ENCODE results near the gene ANGPTL7. TPM values are rescaled to one million over a fixed set of nuclear protein-coding genes. Genes with fewer than 3 reads are reported as not detected.

The ANGPTL7 gene
- total and polyA plus RNA-seq, 2 of the 8 experiments (the other 6 are each of a cell fraction or from before 2014, with no cell fraction given): not detected

DNA sequence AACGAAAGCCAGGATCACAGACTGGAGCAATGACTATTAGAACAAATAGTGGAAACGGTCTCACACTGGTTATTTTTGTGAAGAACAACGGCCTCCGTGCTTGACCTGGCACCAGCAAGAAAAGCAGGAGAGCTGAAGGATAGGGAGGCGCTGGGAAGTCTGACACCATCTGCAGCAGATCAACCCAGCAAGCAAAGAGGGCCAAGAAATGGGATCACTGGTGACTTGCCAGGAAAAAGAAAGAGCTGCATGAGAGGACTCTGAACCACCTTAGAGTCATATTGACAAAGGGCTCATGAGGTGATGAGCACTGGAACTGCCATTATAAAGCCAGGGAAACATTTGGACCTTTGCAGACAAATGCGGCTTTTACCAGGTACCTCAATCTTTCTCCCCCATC, 48.2 kb downstream of the ANGPTL7 start:
- H3K18ac ChIP-seq (ENCODE audit: extremely low read depth, low read length): no peak overlapping the region
- no peaks in the 10 kb centered on the region for H3K79me2 ChIP-seq (ENCODE audit: control insufficient read depth in 1 of 2, insufficient read depth in 2 of 2, low read length in 2 of 2)
- ChIA-PET POLR2A (ENCODE audit: partially characterized antibody) (interaction anchor here (1.0 kb wide), 1 partner anchor 54 kb away, joined by 3 read pairs; no protein-coding TSS in a partner anchor), CTCF (ENCODE audit: partially characterized antibody) (interaction anchor here (1.3 to 1.5 kb wide), 2 partner anchors 10 to 199 kb away, joined by 3 to 4 read pairs; no protein-coding TSS in a partner anchor)
- no peaks in the 10 kb centered on the region for H3K4me1 ChIP-seq (replicated peaks in 1 of 4; ENCODE audit: control insufficient read depth in 3 of 4, insufficient read depth in 4 of 4, low read length in 3 of 4)
- WGBS, 2 experiments (ENCODE audit: extremely low coverage in 1 of 2, insufficient coverage in 1 of 2, insufficient read length in 1 of 2, insufficient replicate concordance in 2 of 2, low coverage in 1 of 2, low lambda C conversion rate in 2 of 2, missing lambda C conversion rate in 1 of 2): 94% methylated on average over 6 of the region's 6 CpGs; no CpG with 5 or more reads in 1 of the 2 experiments
- no peak overlapping the region for H3K14ac ChIP-seq (ENCODE audit: insufficient read length)
- no peak overlapping the region for H4K5ac ChIP-seq (ENCODE audit: insufficient read length, low read depth, low read length)
- H2BK5ac ChIP-seq (ENCODE audit: low read depth, low read length): no peak overlapping the region
- no peak overlapping the region for H4K91ac ChIP-seq (replicated peaks; ENCODE audit: insufficient read length, low read length)
- no peak overlapping the region for H3K27ac ChIP-seq (ENCODE audit: low read depth, low read length)
- H3K4me3 ChIP-seq (ENCODE audit: extremely low read depth in 1 of 4, insufficient read depth in 2 of 4, low read depth in 3 of 4, low read length in 4 of 4): no peak overlapping the region
- peaks cover 0 to 7% of the 10 kb centered on the region in 2 experiments for H4K20me1 ChIP-seq (replicated peaks in 1 of 2; ENCODE audit: control insufficient read depth in 1 of 2, insufficient read depth in 2 of 2, low read length in 2 of 2)
- no peak overlapping the region for H3K9ac ChIP-seq (replicated peaks in 1 of 4; ENCODE audit: extremely low read depth in 1 of 4, low read depth in 3 of 4, low read length in 3 of 4)
- H3K23ac ChIP-seq (ENCODE audit: insufficient read length): no peak overlapping the region
- H2AK5ac ChIP-seq (ENCODE audit: low read depth, low read length): no peak overlapping the region
- H2AFZ ChIP-seq (ENCODE audit: low read length): no peak overlapping the region
- no peak overlapping the region for H3K4me2 ChIP-seq (ENCODE audit: insufficient read depth in 1 of 2, low read depth in 2 of 2, low read length in 2 of 2)
- H3K36me3 ChIP-seq (ENCODE audit: control insufficient read depth in 2 of 4, insufficient read depth in 4 of 4, low read length in 3 of 4): peaks cover 38 to 79% (median 59%) of the 10 kb centered on the region in 4 experiments
- no peak overlapping the region for H4K8ac ChIP-seq (ENCODE audit: extremely low read depth, insufficient read depth, low read length)
- no peak for FAIRE-seq
- H2BK15ac ChIP-seq (ENCODE audit: low read length): no peak overlapping the region
- no peak overlapping the region for H2BK12ac ChIP-seq (ENCODE audit: low read depth, low read length)
- no peak overlapping the region for H2BK20ac ChIP-seq (ENCODE audit: low read length)
- DNase-seq (ENCODE audit: low read depth in 1 of 2, low spot score in 2 of 2): no peak
- no peak overlapping the region for H3K4ac ChIP-seq (replicated peaks; ENCODE audit: insufficient read length, low read depth, low read length)
- no peaks in the 10 kb centered on the region for H3K79me1 ChIP-seq (ENCODE audit: low read depth, low read length)
- H3K23me2 ChIP-seq (ENCODE audit: low read depth, low read length): no peaks in the 10 kb centered on the region
- no peaks in the 10 kb centered on the region for H3K9me3 ChIP-seq (ENCODE audit: insufficient read depth in 2 of 2, low read depth in 1 of 2, low read length in 1 of 2)
- H2BK120ac ChIP-seq (replicated peaks; ENCODE audit: low read depth, low read length): no peak overlapping the region
- no peak overlapping the region for H3K56ac ChIP-seq (replicated peaks; ENCODE audit: insufficient read length, low read depth, low read length)
- H3K27me3 ChIP-seq (replicated peaks in 1 of 4; ENCODE audit: control insufficient read depth in 3 of 4, extremely low read depth in 1 of 4, insufficient read depth in 3 of 4, low read length in 3 of 4): no peaks in the 10 kb centered on the region
- no peak for TF ChIP-seq ATF2 (IDR thresholded peaks at IDR 0.05; ENCODE audit: low read length)
- TF ChIP-seq TAF7 (optimal IDR thresholded peaks at IDR 0.05; ENCODE audit: borderline replicate concordance, low read depth, low read length): no peak
- TF ChIP-seq CREB1 (IDR thresholded peaks at IDR 0.05): no peak
- TF ChIP-seq BRCA1 (IDR thresholded peaks at IDR 0.05; ENCODE audit: low read depth, low read length): no peak
- no peak for TF ChIP-seq POLR2AphosphoS5 (IDR thresholded peaks at IDR 0.05; ENCODE audit: low read depth, low read length)
- no peak for TF ChIP-seq POU5F1 (IDR thresholded peaks at IDR 0.05; ENCODE audit: low read depth, low read length)
- TF ChIP-seq TCF12 (IDR thresholded peaks at IDR 0.05; ENCODE audit: low read depth, low read length): no peak
- TF ChIP-seq SAP30 (IDR thresholded peaks at IDR 0.05; ENCODE audit: insufficient read depth, insufficient replicate concordance, low read length): no peak
- TF ChIP-seq SP2 (IDR thresholded peaks at IDR 0.05; ENCODE audit: low read length): no peak
- no peak for TF ChIP-seq ATF3 (IDR thresholded peaks at IDR 0.05; ENCODE audit: insufficient read depth, low read depth, low read length)
- TF ChIP-seq PHF8 (conservative IDR thresholded peaks at IDR 0.05; ENCODE audit: low read depth, low read length): no peak
- no peak for TF ChIP-seq HDAC6 (IDR thresholded peaks at IDR 0.05; ENCODE audit: low read depth, low read length)
- no peak for TF ChIP-seq KDM4A (IDR thresholded peaks at IDR 0.05; ENCODE audit: low read depth, low read length, severe bottlenecking)

Measured in H1 (cell line).